Activated CD8-positive, alpha-beta memory T cell treated with anti-CD3 and anti-CD28 coated beads for 4 hours (primary cell): ENCODE results near the gene SYPL1.
"Not testable (repeated sequence)": the region's sequence is repeated elsewhere in the genome, so short reads cannot be mapped to it uniquely, and the experiment has no call there.

ENCODE experiments used
- DNase-seq, 2 donors: peaks; one replicate each; pipeline ENCODE4 v3.0.0-alpha.2; 2020; ENCODE audit warnings: low read depth in 2 of 2

The SYPL1 gene

GRCh38 chr7:106112118-106112971 is at the start of gene SYPL1:
SYPL1 (minus strand) TSS chr7:106112312; CDS start chr7:106112208, 104 bp downstream.
- peak; percentile 84 to 86 for DNase-seq

GRCh38 chr7:106155027-106155426 is 42.9 kb upstream of the SYPL1 start:
- no peak for DNase-seq

GRCh38 chr7:106153891-106154449 is 41.9 kb upstream of the SYPL1 start:
- peak; percentile 40 to 47 for DNase-seq

GRCh38 chr7:106152313-106152665 is 40.2 kb upstream of the SYPL1 start:
- no peak for DNase-seq

- DNase-seq = no peak
These were observed 39.6 kb upstream of the SYPL1 start for GRCh38 chr7:106151459-106152312.

- no peak for DNase-seq
These were observed 31.7 kb upstream of the SYPL1 start for GRCh38 chr7:106143711-106144337.

- DNase-seq = no peak
These were observed 30.0 kb upstream of the SYPL1 start for GRCh38 chr7:106142136-106142535.

- DNase-seq = no peak
These were observed 28.5 kb upstream of the SYPL1 start for GRCh38 chr7:106140406-106141173.

- DNase-seq = no peak
These were observed 27.4 kb upstream of the SYPL1 start for GRCh38 chr7:106139265-106140251.

GRCh38 chr7:106138776-106139175 is 26.7 kb upstream of the SYPL1 start:
- DNase-seq = no peak

- not testable (repeated sequence) for DNase-seq
These were observed 26.1 kb upstream of the SYPL1 start for GRCh38 chr7:106138181-106138580.

GRCh38 chr7:106134241-106134640 is 22.1 kb upstream of the SYPL1 start:
- no peak for DNase-seq

- no peak for DNase-seq
These were observed 17.2 kb upstream of the SYPL1 start for GRCh38 chr7:106129291-106129690.

GRCh38 chr7:106128836-106129235 is 16.7 kb upstream of the SYPL1 start:
- DNase-seq = no peak

- DNase-seq = no peak
These were observed 16.1 kb upstream of the SYPL1 start for GRCh38 chr7:106127984-106128780.

- peak in 1 of 2 donors; percentile 32 for DNase-seq
These were observed 14.2 kb upstream of the SYPL1 start for GRCh38 chr7:106126170-106126938.

GRCh38 chr7:106125417-106125816 is 13.3 kb upstream of the SYPL1 start:
- no peak for DNase-seq

- DNase-seq = no peak
These were observed 12.1 kb upstream of the SYPL1 start for GRCh38 chr7:106124186-106124585.
